Measurements from ENCODE around the gene EIF4A3.

Gene EIF4A3

GRCh38 chr17:80171681-80172080, 24.8 kb upstream of the EIF4A3 start:
- no peak for TF ChIP-seq LEF1 (IDR thresholded peaks at IDR 0.05; ENCODE audit: borderline replicate concordance)
- no peak for TF ChIP-seq FOXM1 (IDR thresholded peaks at IDR 0.05; ENCODE audit: borderline replicate concordance)
- TF ChIP-seq FOXK2 (IDR thresholded peaks at IDR 0.05): no peak
- TF ChIP-seq ZNF384 (IDR thresholded peaks at IDR 0.05): no peak
- TF ChIP-seq TARDBP (IDR thresholded peaks at IDR 0.05): no peak
- no peak for TF ChIP-seq CTBP1 (IDR thresholded peaks at IDR 0.05; ENCODE audit: borderline replicate concordance)
- no peak for TF ChIP-seq HDGF (IDR thresholded peaks at IDR 0.05; ENCODE audit: borderline replicate concordance)
- TF ChIP-seq L3MBTL2 (conservative IDR thresholded peaks at IDR 0.05): no peak
- TF ChIP-seq FOXA1 (IDR thresholded peaks at IDR 0.05): no peak
- no peak for TF ChIP-seq SUZ12 (IDR thresholded peaks at IDR 0.05)
- TF ChIP-seq SP1 (IDR thresholded peaks at IDR 0.05): no peak
- TF ChIP-seq BHLHE40 (IDR thresholded peaks at IDR 0.05; ENCODE audit: borderline replicate concordance): no peak
- TF ChIP-seq NFRKB (IDR thresholded peaks at IDR 0.05): no peak
- TF ChIP-seq ELF4 (IDR thresholded peaks at IDR 0.05): no peak
- no peak for TF ChIP-seq ARNT (IDR thresholded peaks at IDR 0.05)
- TF ChIP-seq PKNOX1 (IDR thresholded peaks at IDR 0.05): no peak
- ChIA-PET POLR2A (interaction anchor here (0.9 kb wide), 1 partner anchor 12 kb away, joined by 4 read pairs; no protein-coding TSS in a partner anchor), CTCF (no interaction called here)
- DNase-seq (ENCODE audit: extremely low spot score): no peak

GRCh38 chr17:80169784-80170500, 23.0 kb upstream of the EIF4A3 start, which contains the start of gene CARD14:
Gene CARD14, plus strand, starts transcription at chr17:80170030. Its CDS starts 11,409 bp downstream, at chr17:80181439.
- CTCF ChIA-PET: no interaction called here
- DNase-seq (ENCODE audit: extremely low spot score): no peak
- POLR2A ChIA-PET: no interaction called here
- no peak for TF ChIP-seq ZNF384 (IDR thresholded peaks at IDR 0.05)
- TF ChIP-seq LEF1 (IDR thresholded peaks at IDR 0.05; ENCODE audit: borderline replicate concordance): no peak
- TF ChIP-seq NFRKB (IDR thresholded peaks at IDR 0.05): no peak
- no peak for TF ChIP-seq HDGF (IDR thresholded peaks at IDR 0.05; ENCODE audit: borderline replicate concordance)
- TF ChIP-seq FOXK2 (IDR thresholded peaks at IDR 0.05): no peak
- TF ChIP-seq ELF4 (IDR thresholded peaks at IDR 0.05): no peak

GRCh38 chr17:80169107-80169506, 22.2 kb upstream of the EIF4A3 start:
- ChIA-PET CTCF (interaction anchor here (0.6 to 1.5 kb wide), 2 partner anchors 68 to 111 kb away, joined by 3 to 6 read pairs; partner anchors contain the start of gene GAA), POLR2A (no interaction called here)
- no peak for DNase-seq (ENCODE audit: extremely low spot score)
- TF ChIP-seq CTBP1 (IDR thresholded peaks at IDR 0.05; ENCODE audit: borderline replicate concordance) (no peak), ELF4 (IDR thresholded peaks at IDR 0.05) (no peak), TARDBP (IDR thresholded peaks at IDR 0.05) (no peak), ZNF384 (IDR thresholded peaks at IDR 0.05) (no peak), L3MBTL2 (conservative IDR thresholded peaks at IDR 0.05) (no peak), FOXK2 (IDR thresholded peaks at IDR 0.05) (no peak), SP1 (IDR thresholded peaks at IDR 0.05) (no peak), BHLHE40 (IDR thresholded peaks at IDR 0.05; ENCODE audit: borderline replicate concordance) (no peak), ARNT (IDR thresholded peaks at IDR 0.05) (no peak), SUZ12 (IDR thresholded peaks at IDR 0.05) (no peak)

GRCh38 chr17:80168371-80168770, 21.4 kb upstream of the EIF4A3 start:
- DNase-seq (ENCODE audit: extremely low spot score): no peak
- ChIA-PET POLR2A (no interaction called here), CTCF (interaction anchor here (0.6 to 1.5 kb wide), 2 partner anchors 67 to 110 kb away, joined by 3 to 6 read pairs; partner anchors contain the start of gene GAA)
- TF ChIP-seq SUZ12 (IDR thresholded peaks at IDR 0.05) (no peak), ZNF384 (IDR thresholded peaks at IDR 0.05) (no peak), NFRKB (IDR thresholded peaks at IDR 0.05) (no peak), PKNOX1 (IDR thresholded peaks at IDR 0.05) (no peak), ARNT (IDR thresholded peaks at IDR 0.05) (no peak), LEF1 (IDR thresholded peaks at IDR 0.05; ENCODE audit: borderline replicate concordance) (no peak), FOXA1 (IDR thresholded peaks at IDR 0.05) (no peak), HDGF (IDR thresholded peaks at IDR 0.05; ENCODE audit: borderline replicate concordance) (no peak)

- no peak for DNase-seq (ENCODE audit: extremely low spot score)
- ChIA-PET POLR2A (interaction anchor here (0.5 to 0.9 kb wide), 2 partner anchors 65 to 388 kb away, joined by 3 to 5 read pairs; partner anchors contain the start of gene GAA), CTCF (no interaction called here)
- TF ChIP-seq BHLHE40 (IDR thresholded peaks at IDR 0.05; ENCODE audit: borderline replicate concordance) (no peak), PKNOX1 (IDR thresholded peaks at IDR 0.05) (0 out of 2 replicates have a peak, but pooled peaks have one; percentile 16)
Measured at GRCh38 chr17:80166446-80166845, 19.5 kb upstream of the EIF4A3 start.

- ChIA-PET POLR2A (no interaction called here), CTCF (no interaction called here)
- DNase-seq (ENCODE audit: extremely low spot score): no peak
- TF ChIP-seq ZNF384 (IDR thresholded peaks at IDR 0.05): no peak
- no peak for TF ChIP-seq CTBP1 (IDR thresholded peaks at IDR 0.05; ENCODE audit: borderline replicate concordance)
Measured at GRCh38 chr17:80164185-80164584, 17.3 kb upstream of the EIF4A3 start.

- TF ChIP-seq FOXM1 (IDR thresholded peaks at IDR 0.05; ENCODE audit: borderline replicate concordance) (no peak), SP1 (IDR thresholded peaks at IDR 0.05) (no peak), BHLHE40 (IDR thresholded peaks at IDR 0.05; ENCODE audit: borderline replicate concordance) (no peak), L3MBTL2 (conservative IDR thresholded peaks at IDR 0.05) (no peak), FOXA1 (IDR thresholded peaks at IDR 0.05) (no peak), ZNF384 (IDR thresholded peaks at IDR 0.05) (no peak), ARNT (IDR thresholded peaks at IDR 0.05) (no peak), PKNOX1 (IDR thresholded peaks at IDR 0.05) (no peak), NFRKB (IDR thresholded peaks at IDR 0.05) (no peak)
- ChIA-PET CTCF (no interaction called here), POLR2A (no interaction called here)
- no peak for DNase-seq (ENCODE audit: extremely low spot score)
Measured at GRCh38 chr17:80163336-80163735, 16.4 kb upstream of the EIF4A3 start.
